Measurements from ENCODE around the gene CFAP57.

Gene CFAP57

GRCh38 chr1:43279666-43280065, 107.5 kb downstream of the CFAP57 start:
- no peak for ATAC-seq

GRCh38 chr1:43280692-43281091, 108.6 kb downstream of the CFAP57 start:
- ATAC-seq = no peak

GRCh38 chr1:43282220-43283195, 110.4 kb downstream of the CFAP57 start:
- ATAC-seq = no peak

GRCh38 chr1:43284065-43284464, 111.9 kb downstream of the CFAP57 start:
- no peak for ATAC-seq

GRCh38 chr1:43284546-43285110, 112.5 kb downstream of the CFAP57 start:
- ATAC-seq = no peak

GRCh38 chr1:43285269-43285990, 113.3 kb downstream of the CFAP57 start, which contains the start of gene C1orf210:
TSS of gene C1orf210 (minus strand) at chr1:43285581. CDS start at chr1:43283270, 2,311 bp downstream.
- peak in 1 of 2 donors; percentile 35 for ATAC-seq

- ATAC-seq = no peak
These were observed 114.0 kb downstream of the CFAP57 start for GRCh38 chr1:43286115-43286514.

- no peak for ATAC-seq
These were observed 114.4 kb downstream of the CFAP57 start for GRCh38 chr1:43286533-43286932.

- no peak for ATAC-seq
These were observed 116.1 kb downstream of the CFAP57 start for GRCh38 chr1:43288058-43288784.

GRCh38 chr1:43288785-43289706, 116.9 kb downstream of the CFAP57 start:
- no peak for ATAC-seq

- ATAC-seq = no peak
These were observed 120.1 kb downstream of the CFAP57 start for GRCh38 chr1:43292216-43292615.

GRCh38 chr1:43292679-43293078, 120.5 kb downstream of the CFAP57 start:
- no peak for ATAC-seq

GRCh38 chr1:43293176-43293575, 121.0 kb downstream of the CFAP57 start:
- ATAC-seq = no peak

- ATAC-seq = no peak
These were observed 122.0 kb downstream of the CFAP57 start for GRCh38 chr1:43293896-43294760.

- ATAC-seq = no peak
These were observed 122.6 kb downstream of the CFAP57 start for GRCh38 chr1:43294761-43295160.

- ATAC-seq = no peak
These were observed 124.1 kb downstream of the CFAP57 start for GRCh38 chr1:43296207-43296606.

- no peak for ATAC-seq
These were observed 125.9 kb downstream of the CFAP57 start for GRCh38 chr1:43298055-43298454.

- ATAC-seq = no peak
These were observed 127.0 kb downstream of the CFAP57 start for GRCh38 chr1:43299101-43299500.

GRCh38 chr1:43300378-43301094, 128.4 kb downstream of the CFAP57 start, which contains the start of gene TIE1:
TSS of gene TIE1 (plus strand) at chr1:43300982. CDS start at chr1:43301072, 90 bp downstream.
- ATAC-seq = no peak

- ATAC-seq = no peak
These were observed 130.1 kb downstream of the CFAP57 start for GRCh38 chr1:43302201-43302600.

All from activated CD4-positive, CD25-positive, alpha-beta regulatory T cell treated with anti-CD3 and anti-CD28 coated beads, Interleukin-2, amount 50 U/mL, for 24 hours (primary cell).